Activated B cell treated with CpG ODN at 0.5 μM for 24 hours (primary cell): ENCODE measurements around the gene PDE3B. TPM values are rescaled to one million over a fixed set of nuclear protein-coding genes. Genes with fewer than 3 reads are reported as not detected.
"Not testable (repeated sequence)": the region's sequence is repeated elsewhere in the genome, so short reads cannot be mapped to it uniquely, and the experiment has no call there.

Source experiments
- ATAC-seq: fragments of 200-7000 bp; cut with Tn5 transposase; one replicate; pipeline ENCODE4 v1.10.0; 2021; ENCODE audit warnings: low read depth, mild to moderate bottlenecking, moderate library complexity
- CTCF ChIA-PET: fragments of 350-600 bp; sonication (Branson Sonifier 250); formaldehyde crosslinking; loops from one replicate; lab custom pipeline; 2021; ENCODE audit warnings: antibody characterized with exemption; lab: Charles Lee
- POLR2A ChIA-PET: fragments of 350-600 bp; sonication (Branson Sonifier 250); formaldehyde crosslinking; loops from one replicate; lab custom pipeline; 2021; ENCODE audit warnings: antibody characterized with exemption; lab: Charles Lee
- DNase-seq: peaks from one replicate; pipeline ENCODE4 v3.0.0; 2022
- H3K27ac Mint-ChIP-seq: one replicate; pipeline ENCODE4 v1.8.0; 2020; ENCODE audit warnings: mixed read lengths
- H3K27me3 Mint-ChIP-seq: one replicate; pipeline ENCODE4 v1.8.0; 2021; ENCODE audit warnings: mixed read lengths
- H3K36me3 Mint-ChIP-seq: one replicate; pipeline ENCODE4 v1.8.0; 2021; ENCODE audit warnings: low read depth, mixed read lengths
- H3K4me1 Mint-ChIP-seq: one replicate; pipeline ENCODE4 v1.8.0; 2021; ENCODE audit warnings: mixed read lengths
- H3K4me3 Mint-ChIP-seq: one replicate; pipeline ENCODE4 v1.8.0; 2020; ENCODE audit warnings: mild to moderate bottlenecking, mixed read lengths
- H3K9me3 Mint-ChIP-seq: one replicate; pipeline ENCODE4 v1.8.0; 2020; ENCODE audit warnings: mixed read lengths
- CTCF ChIP-seq: fragments of 200-600 bp; IDR thresholded peaks from one replicate; pipeline ENCODE4 v1.8.0; 2022; ENCODE audit warnings: antibody characterized with exemption, mild to moderate bottlenecking
- intact Hi-C: fragments of 100-400 bp; cut with micrococcal nuclease; formaldehyde crosslinking; loops from one replicate; pipeline ENCODE4 v1.15.1; 2024
- total RNA-seq: library from RNA; stranded (reverse); gene quantifications from 2 replicates; pipeline ENCODE4 v1.2.3, GENCODE V29; 2022

PDE3B gene
- total RNA-seq, 1 donor from 2014 or later: 13.4 TPM

GRCh38 chr11:14857621-14858020 lies 214.0 kb downstream of the PDE3B start:
- CTCF ChIA-PET: interaction anchor here (1.4 kb wide), 1 partner anchor 51 kb away, joined by 4 read pairs; no protein-coding TSS in a partner anchor
- H3K9me3 Mint-ChIP-seq: no peaks in the 10 kb centered on the region
- H3K27ac Mint-ChIP-seq: no peak overlapping the region
- TF ChIP-seq CTCF: no peak
- H3K4me3 Mint-ChIP-seq: no peak overlapping the region
- ATAC-seq (no peak), DNase-seq (no peak)
- H3K27me3 Mint-ChIP-seq: peaks cover 8% of the 10 kb centered on the region
- H3K36me3 Mint-ChIP-seq: no peaks in the 10 kb centered on the region
- POLR2A ChIA-PET: interaction anchor here (0.9 kb wide), 1 partner anchor 12 kb away, joined by 5 read pairs; no protein-coding TSS in a partner anchor
- H3K4me1 Mint-ChIP-seq: no peaks in the 10 kb centered on the region
- intact Hi-C loops: no loop called here

GRCh38 chr11:14858404-14858803 lies 214.8 kb downstream of the PDE3B start:
- Mint-ChIP-seq H3K27me3 (peaks cover 8% of the 10 kb centered on the region), H3K4me3 (no peak overlapping the region), H3K27ac (no peak overlapping the region), H3K9me3 (no peaks in the 10 kb centered on the region), H3K4me1 (no peaks in the 10 kb centered on the region), H3K36me3 (peaks cover 2% of the 10 kb centered on the region)
- ATAC-seq (no peak), DNase-seq (no peak)
- TF ChIP-seq CTCF: no peak
- POLR2A ChIA-PET: no interaction called here
- CTCF ChIA-PET: no interaction called here
- intact Hi-C loops: no loop called here

GRCh38 chr11:14860511-14860910 lies 216.9 kb downstream of the PDE3B start:
- no peaks in the 10 kb centered on the region for H3K4me1 Mint-ChIP-seq
- TF ChIP-seq CTCF: no peak
- H3K27ac Mint-ChIP-seq: no peak overlapping the region
- H3K4me3 Mint-ChIP-seq: no peak overlapping the region
- POLR2A ChIA-PET: no interaction called here
- CTCF ChIA-PET: no interaction called here
- peaks cover 5% of the 10 kb centered on the region for H3K27me3 Mint-ChIP-seq
- DNase-seq (no peak), ATAC-seq (no peak)
- intact Hi-C loops: no loop called here
- H3K9me3 Mint-ChIP-seq: peaks cover 10% of the 10 kb centered on the region
- H3K36me3 Mint-ChIP-seq: peaks cover 9% of the 10 kb centered on the region

- Mint-ChIP-seq H3K4me1 (no peaks in the 10 kb centered on the region), H3K27ac (no peak overlapping the region), H3K27me3 (peaks cover 2% of the 10 kb centered on the region), H3K9me3 (peaks cover 10% of the 10 kb centered on the region), H3K4me3 (no peak overlapping the region), H3K36me3 (peaks cover 9% of the 10 kb centered on the region)
- no peak for DNase-seq
- POLR2A ChIA-PET: interaction anchor here (0.6 kb wide), 1 partner anchor 542 kb away, joined by 5 read pairs; no protein-coding TSS in a partner anchor
- TF ChIP-seq CTCF: no peak
- intact Hi-C loops: no loop called here
- ATAC-seq: no peak
- CTCF ChIA-PET: no interaction called here
Observed at GRCh38 chr11:14861680-14862079, 218.1 kb downstream of the PDE3B start.

- POLR2A ChIA-PET, intact Hi-C loops, H3K27ac Mint-ChIP-seq, CTCF ChIA-PET, H3K27me3 Mint-ChIP-seq, H3K4me1 Mint-ChIP-seq, H3K4me3 Mint-ChIP-seq, ATAC-seq, H3K36me3 Mint-ChIP-seq, DNase-seq: not testable (repeated sequence)
- H3K9me3 Mint-ChIP-seq: peaks cover 10% of the 10 kb centered on the region
Observed at GRCh38 chr11:14863775-14864174, 220.2 kb downstream of the PDE3B start.

- TF ChIP-seq CTCF: no peak
- Mint-ChIP-seq H3K9me3 (no peaks in the 10 kb centered on the region), H3K4me1 (no peaks in the 10 kb centered on the region), H3K4me3 (no peak overlapping the region), H3K27me3 (no peaks in the 10 kb centered on the region), H3K36me3 (peaks cover 4% of the 10 kb centered on the region), H3K27ac (no peak overlapping the region)
- CTCF ChIA-PET: no interaction called here
- intact Hi-C loops: no loop called here
- POLR2A ChIA-PET: no interaction called here
- no peak for ATAC-seq
- no peak for DNase-seq
Observed at GRCh38 chr11:14872032-14872431, 228.4 kb downstream of the PDE3B start.
